ENCODE measurements around the gene RAB15.

Gene RAB15

GRCh38 chr14:64910847-64911495 is 61.2 kb downstream of the RAB15 start:
- DNase-seq (ENCODE audit: low read depth in 2 of 2): no peak

GRCh38 chr14:64906022-64906421 is 66.1 kb downstream of the RAB15 start:
- no peak for DNase-seq (ENCODE audit: low read depth in 2 of 2)

- no peak for DNase-seq (ENCODE audit: low read depth in 2 of 2)
Measured at GRCh38 chr14:64899958-64900357, 72.2 kb downstream of the RAB15 start.
